ENCODE results near the gene RNF13. TPM values are rescaled to one million over a fixed set of nuclear protein-coding genes. Genes with fewer than 3 reads are reported as not detected.

RNF13 gene
- total and polyA plus RNA-seq, 2 donors (not counting 3 experiments of a cell fraction or from before 2014, with no cell fraction given), result 16.4 to 27.1 TPM

- no peak overlapping the region for H3K27ac ChIP-seq (ENCODE audit: insufficient read depth, low read depth, low read length)
- BruUV-seq (replicated peaks), result no TSS peak
- H4K20me1 ChIP-seq (replicated peaks; ENCODE audit: control insufficient read depth, extremely low read depth, insufficient read depth, low read length), result no peaks in the 10 kb centered on the region
- FAIRE-seq (no peak), DNase-seq (ENCODE audit: low read depth, low spot score) (no peak)
- no peaks in the 10 kb centered on the region for H3K36me3 ChIP-seq (ENCODE audit: control insufficient read depth in 2 of 2, extremely low read depth in 1 of 2, insufficient read depth in 2 of 2, low read length in 2 of 2)
- no peak overlapping the region for H3K4me2 ChIP-seq (ENCODE audit: insufficient read depth, low read length)
- dilution Hi-C loops (cut with MboI; ENCODE audit: extremely low pct_ligation_motif_present, low sequenced_read_pairs) (no loop called here), intact Hi-C loops (cut with micrococcal nuclease) (no loop called here)
- no peaks in the 10 kb centered on the region for H3K79me2 ChIP-seq (ENCODE audit: control insufficient read depth, insufficient read depth, low read length)
- POLR2A ChIA-PET, result no interaction called here
- no peaks in the 10 kb centered on the region for H3K9me3 ChIP-seq (replicated peaks; ENCODE audit: control insufficient read depth, insufficient read depth, low read length)
- no peak overlapping the region for H2AFZ ChIP-seq (ENCODE audit: low read depth, low read length)
- H3K9me1 ChIP-seq (replicated peaks; ENCODE audit: control insufficient read depth, extremely low read depth, insufficient read depth, low read length), result no peaks in the 10 kb centered on the region
- CTCF ChIA-PET, result interaction anchor here (3.1 kb wide), 1 partner anchor 15 kb away, joined by 23 read pairs; no protein-coding TSS in a partner anchor
- TF ChIP-seq GATA2 (IDR thresholded peaks at IDR 0.05; ENCODE audit: insufficient read depth, insufficient read length, low read depth, low read length) (no peak), EZH2 (IDR thresholded peaks at IDR 0.05; ENCODE audit: borderline replicate concordance, low read depth, low read length, severe bottlenecking) (no peak), POLR2A (IDR thresholded peaks at IDR 0.05; ENCODE audit: low read depth, low read length) (no peak), MAX (IDR thresholded peaks at IDR 0.05; ENCODE audit: insufficient read depth, insufficient read length) (no peak), MYC (IDR thresholded peaks at IDR 0.05; ENCODE audit: low read depth, low read length) (no peak), CTCF (IDR thresholded peaks at IDR 0.05; ENCODE audit: extremely low read depth in 1 of 2, insufficient read depth in 1 of 2, low read depth in 1 of 2, low read length in 2 of 2) (no peak), POLR2AphosphoS5 (IDR thresholded peaks at IDR 0.05; ENCODE audit: insufficient read depth, low read depth, low read length) (no peak), FOS (IDR thresholded peaks at IDR 0.05; ENCODE audit: borderline replicate concordance, insufficient read depth, low read length) (no peak), JUN (IDR thresholded peaks at IDR 0.05; ENCODE audit: borderline replicate concordance, insufficient read depth, insufficient read length, low read depth) (no peak)
- H3K4me1 ChIP-seq (ENCODE audit: control insufficient read depth, extremely low read depth, insufficient read depth, low read length), result peaks cover 6% of the 10 kb centered on the region
- H3K4me3 ChIP-seq (replicated peaks in 1 of 3; ENCODE audit: insufficient read depth in 1 of 3, low read depth in 1 of 3, low read length in 3 of 3), result no peak overlapping the region
- H3K9ac ChIP-seq (replicated peaks; ENCODE audit: extremely low read depth, insufficient read depth, low read length), result no peak overlapping the region
- no peaks in the 10 kb centered on the region for H3K27me3 ChIP-seq (ENCODE audit: control insufficient read depth in 2 of 2, insufficient read depth in 2 of 2, low read length in 2 of 2)
Measured at GRCh38 chr3:149895339-149895738, 82.3 kb downstream of the RNF13 start.

Measured in endothelial cell of umbilical vein (primary cell).